GM21526 (cell line): ENCODE measurements around the gene RFESD.
"Not testable (repeated sequence)": the region's sequence is repeated elsewhere in the genome, so short reads cannot be mapped to it uniquely, and the experiment has no call there.

Experiments
- ATAC-seq: cut with Tn5 transposase; IDR thresholded peaks from one replicate; pipeline ENCODE4 v1.9.1; 2021; ENCODE audit warnings: moderate library complexity; ENCODE audit not compliant: unreplicated experiment, low FRiP score

RFESD gene

DNA sequence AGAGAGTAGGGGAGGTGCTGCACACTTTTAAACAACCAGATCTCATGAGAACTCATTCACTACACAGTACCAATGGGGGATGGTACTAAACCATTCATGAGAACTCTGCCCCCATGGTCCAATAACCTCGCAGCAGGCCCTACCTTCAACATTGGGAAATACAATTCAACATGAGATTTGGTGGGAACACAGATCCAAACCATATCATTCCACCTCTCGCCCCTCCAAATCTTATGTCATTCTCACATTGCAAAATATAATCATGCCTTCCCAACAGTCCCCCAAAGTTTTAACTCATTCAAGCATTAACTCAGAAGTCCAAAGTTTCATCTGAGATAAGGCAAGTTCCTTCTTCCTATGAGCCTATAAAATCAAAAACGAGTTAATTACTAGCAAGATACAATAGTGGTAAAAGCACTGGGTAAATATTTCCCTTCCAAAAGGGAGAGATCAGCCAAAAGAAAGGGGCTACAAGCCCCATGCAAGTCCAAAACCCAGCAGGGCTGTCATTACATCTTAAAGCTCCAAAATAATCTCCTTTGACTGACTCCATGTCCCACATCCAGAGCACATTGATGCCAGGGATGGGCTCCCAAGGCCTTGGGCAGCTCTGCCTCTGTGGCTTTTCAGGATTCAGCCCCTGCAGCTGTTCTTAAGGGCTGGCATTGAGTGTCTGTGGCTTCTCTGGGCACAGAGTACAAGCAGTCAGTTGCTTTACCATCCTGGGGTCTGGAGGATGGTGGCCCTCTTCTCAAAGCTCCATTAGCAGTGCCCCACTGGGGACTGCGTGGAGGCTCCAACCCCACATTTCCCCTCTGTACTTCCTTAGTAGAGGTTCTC lies 18.4 kb upstream of the RFESD start:
- no peak for ATAC-seq

DNA sequence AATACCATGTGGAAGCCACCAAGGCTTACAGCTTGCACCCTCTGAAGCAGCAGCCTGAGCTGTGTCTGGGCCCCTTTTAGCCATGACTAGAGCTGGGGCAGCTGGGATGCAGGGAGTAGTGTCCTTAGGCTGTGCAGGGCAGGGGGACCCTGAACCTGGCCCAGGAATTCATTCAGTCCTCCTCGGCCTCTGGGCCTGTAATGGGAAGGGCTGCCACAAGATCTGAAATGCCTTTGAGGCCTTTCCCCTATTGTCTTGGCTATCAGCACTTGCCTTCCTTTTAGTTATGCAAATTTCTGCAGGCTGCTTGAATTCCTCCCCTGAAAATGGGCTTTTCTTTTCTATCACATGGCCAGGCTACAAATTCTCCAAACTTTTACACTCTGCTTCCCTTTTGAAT lies 17.6 kb upstream of the RFESD start:
- ATAC-seq = no peak

DNA sequence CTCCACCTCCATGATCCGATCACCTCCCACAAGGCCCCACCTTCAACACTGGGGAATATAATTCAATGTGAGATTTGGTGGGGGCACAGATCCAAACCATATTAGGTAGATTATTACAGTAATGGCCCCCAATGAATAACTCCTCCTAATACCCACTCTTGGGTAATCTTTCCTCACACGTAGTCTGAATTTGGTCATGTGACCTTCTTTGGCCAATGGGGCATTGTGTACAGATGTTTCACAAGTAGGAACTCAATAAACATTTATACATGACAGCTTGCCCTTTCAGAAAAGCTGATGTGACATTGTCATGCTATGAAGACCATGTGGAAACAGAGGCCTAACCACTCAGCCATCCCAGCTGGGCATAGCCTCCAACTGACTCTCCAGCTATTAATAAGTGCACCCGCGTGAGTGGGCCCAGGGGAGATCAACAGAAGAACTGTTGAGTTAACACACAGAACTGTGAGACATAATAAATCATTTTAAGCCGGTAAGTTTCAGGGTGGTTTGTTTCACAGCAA lies 16.1 kb upstream of the RFESD start:
- ATAC-seq = no peak

DNA sequence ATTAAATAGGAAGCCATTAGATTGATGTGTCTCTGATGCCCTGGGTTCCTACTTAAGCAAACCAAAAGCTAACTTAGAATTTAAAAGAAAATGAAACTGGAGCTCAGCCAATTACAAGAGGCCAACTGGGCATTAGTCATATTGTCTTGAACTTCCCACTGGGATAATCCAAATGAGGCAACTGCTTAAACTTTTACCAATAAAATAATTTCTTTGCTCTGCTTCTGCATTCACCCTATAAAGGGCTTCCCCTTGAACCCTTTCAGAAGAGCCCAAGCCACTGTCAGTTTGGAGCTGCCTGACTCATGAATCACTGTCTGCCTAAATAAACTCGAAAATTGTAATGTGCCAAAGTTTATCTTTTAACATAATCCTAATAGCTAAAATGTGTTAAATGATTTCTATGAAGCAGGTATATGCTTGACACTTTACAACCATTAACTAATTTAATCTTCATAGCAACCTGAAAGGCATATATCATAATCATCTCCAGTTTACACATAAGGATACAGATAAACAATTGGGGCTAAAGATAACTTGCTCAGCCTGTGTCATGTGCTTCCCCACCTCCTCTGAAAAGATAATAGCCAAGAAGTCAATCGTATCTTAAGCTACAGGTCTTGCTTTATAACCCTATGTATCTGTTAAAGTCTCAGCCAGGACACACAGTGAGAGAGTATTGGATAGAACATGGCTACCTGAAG lies 15.2 kb upstream of the RFESD start:
- no peak for ATAC-seq

DNA sequence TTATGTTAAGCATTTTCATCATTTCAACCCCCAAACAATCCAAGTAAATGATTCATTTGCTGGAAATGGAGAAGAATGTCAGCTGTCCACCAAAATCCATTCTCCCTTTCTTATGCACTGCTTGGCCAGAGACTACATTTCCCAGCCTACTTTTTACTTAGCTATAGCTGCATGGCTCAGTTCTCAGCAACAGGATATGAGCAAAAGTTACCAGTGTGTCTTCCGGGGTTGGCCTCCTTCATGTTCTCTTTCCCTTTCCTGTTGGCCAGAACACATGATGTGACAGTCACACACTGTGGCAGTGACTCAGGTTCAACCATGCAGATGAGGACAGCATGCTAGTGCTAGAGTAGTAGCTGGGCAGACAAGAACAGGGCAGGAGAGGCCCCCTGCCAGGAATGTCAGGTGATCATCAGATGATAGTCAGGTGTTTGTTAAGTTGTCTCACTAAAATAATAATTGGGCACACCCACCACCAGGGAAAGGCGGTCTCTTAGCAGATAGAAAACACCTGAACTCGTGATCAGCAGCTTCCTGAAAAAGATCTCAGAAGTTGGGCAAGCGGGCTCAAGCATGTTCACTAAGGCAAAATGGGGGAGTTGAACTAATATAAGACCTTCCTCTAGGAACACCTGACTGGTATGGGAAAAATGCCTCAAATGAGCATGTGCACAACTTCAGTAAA lies 14.4 kb upstream of the RFESD start:
- peak; percentile 91 for ATAC-seq

DNA sequence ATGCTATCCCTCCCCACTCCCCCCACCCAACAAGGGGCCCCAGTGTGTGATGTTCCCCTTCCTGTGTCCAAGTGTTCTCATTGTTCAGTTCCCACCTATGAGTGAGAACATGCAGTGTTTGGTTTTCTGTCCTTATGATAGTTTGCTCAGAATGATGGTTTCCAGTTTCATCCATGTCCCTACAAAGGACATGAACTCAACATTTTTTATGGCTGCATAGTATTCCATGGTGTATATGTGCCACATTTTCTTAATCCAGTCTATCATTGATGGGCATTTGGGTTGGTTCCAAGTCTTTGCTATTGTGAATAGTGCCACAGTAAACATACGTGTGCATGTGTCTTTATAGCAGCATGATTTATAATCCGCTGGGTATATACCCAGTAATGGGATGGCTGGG lies 13.6 kb upstream of the RFESD start:
- ATAC-seq = not testable (repeated sequence)

DNA sequence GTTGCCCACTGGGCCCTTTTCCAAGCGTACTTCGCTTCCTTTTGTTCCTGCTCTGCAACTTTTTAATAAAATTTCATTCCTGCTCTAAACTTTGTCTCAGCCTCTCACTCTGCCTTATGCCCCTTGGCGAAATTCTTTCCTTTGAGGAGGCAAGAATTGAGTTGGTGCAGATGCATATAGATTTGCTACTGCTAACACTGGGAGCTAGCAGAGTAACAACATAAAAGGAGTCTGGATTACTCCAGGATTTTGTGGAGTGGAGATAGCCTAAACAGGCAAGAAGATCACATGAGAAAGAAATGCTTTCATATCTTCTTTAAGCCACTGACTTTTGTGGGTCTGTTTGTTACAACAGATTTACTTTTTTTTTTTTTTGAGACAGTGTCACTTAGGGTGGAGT lies 12.9 kb upstream of the RFESD start:
- ATAC-seq = no peak

DNA sequence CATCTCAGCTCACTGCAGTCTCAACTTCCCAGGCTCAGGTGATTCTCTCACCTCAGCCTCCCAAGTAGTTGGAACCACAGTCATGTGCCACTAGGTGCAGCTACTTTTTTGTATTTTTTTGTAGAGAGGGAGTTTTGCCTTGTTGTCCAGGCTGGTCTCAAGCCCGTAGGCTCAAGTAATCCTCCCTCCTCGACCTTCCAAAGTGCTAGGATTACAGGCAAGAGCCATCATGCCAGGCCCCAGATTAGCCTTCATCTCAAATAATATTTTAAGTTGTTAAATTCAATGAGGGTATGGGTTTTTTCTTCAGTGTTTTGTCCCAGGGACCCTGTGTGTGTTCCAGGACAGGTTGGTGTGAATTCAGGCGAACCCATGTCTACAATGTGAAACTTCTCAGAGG lies 12.5 kb upstream of the RFESD start:
- ATAC-seq = no peak

DNA sequence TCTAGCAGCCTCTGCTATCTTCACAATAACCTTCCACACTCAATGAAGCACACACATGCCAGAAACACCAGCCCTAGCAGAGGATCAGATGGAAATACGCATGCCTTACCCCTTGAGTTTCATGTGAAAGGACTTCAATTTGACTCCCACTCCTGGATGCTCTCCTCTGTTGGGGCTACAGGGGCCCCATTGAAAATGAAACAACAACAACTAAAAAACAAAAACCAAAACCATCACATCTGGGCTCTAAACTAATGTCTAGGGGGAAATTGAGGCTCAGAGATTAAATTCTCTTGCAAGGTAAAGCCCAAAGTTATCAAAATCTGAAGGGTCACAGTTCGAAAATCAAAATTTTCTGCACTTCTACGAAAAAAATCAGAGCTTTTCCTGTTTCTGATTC lies 7.9 kb upstream of the RFESD start:
- no peak for ATAC-seq

DNA sequence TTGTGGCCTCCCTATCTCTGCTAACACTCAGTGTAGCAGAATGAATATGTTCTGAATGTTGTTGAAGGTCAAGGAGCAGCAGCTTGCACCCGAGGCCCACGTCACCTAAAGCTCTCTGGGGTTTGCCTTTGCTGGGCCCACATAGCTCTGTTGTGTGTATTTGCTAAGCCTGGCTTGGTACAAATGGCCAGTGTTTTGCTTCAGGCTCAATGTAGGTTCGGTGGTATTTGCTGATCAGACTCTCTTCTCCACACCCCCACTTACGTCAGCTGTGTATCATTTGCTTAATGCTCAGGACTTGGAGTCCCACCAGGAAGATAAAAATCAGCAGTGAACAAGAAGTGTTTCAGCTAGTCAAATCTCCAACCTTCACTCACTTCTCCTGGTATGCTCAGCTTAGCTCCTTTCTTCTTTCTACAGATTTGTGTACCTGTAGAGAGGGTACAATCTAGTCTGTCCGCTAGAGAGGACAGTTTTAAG lies 4.8 kb upstream of the RFESD start:
- ATAC-seq = no peak

DNA sequence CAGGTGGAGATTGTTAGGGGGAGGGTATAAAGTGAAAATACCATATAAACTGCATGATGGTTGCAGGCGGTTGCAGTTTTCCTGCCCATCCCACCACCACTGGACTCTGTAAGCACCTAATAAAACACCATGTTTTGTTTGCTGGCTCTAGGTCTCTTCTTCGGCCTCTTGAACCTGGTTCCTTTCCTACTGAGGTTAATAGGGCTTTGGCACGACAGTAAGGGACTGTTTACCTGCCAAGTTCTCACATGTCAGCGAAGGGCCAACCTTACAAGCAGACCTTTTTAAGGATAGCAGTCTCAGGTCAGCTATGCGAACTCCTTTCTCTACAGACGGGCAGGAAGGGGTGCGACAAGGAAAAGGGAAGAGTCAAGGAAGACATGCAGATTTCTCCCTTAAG lies 3.4 kb upstream of the RFESD start:
- no peak for ATAC-seq

DNA sequence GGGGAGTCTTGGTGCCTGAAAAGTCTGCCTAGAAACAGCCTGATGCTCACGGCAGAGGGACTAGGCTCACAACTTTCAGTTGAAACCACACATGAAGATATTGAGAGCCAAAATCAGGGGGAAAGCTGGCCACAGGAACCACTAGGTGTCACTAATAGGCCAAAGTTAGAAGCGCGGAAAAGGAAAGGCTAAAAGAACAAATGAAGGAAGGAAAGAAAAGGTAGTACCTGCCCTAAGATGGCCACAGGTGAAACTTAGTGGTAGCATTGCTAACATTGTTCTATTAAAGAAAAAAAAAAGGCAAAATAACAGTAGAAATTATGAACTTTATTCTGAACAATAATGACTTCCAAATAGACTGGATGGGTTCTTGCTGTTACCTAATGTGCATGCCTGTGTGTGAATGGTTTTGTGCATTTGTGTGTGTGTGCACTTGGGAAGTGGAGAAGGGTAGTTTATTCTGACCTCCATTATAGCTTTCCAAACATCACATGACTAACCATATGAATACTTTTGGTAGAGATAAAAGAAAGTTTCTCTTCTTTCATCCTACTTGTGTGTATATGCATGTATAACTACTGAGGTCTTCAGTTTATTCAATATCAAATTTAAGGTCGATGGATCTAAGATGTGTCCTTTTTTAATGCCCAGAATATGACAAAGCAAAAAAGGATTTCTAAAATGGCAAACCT lies 2.1 kb upstream of the RFESD start:
- peak; percentile 37 for ATAC-seq

DNA sequence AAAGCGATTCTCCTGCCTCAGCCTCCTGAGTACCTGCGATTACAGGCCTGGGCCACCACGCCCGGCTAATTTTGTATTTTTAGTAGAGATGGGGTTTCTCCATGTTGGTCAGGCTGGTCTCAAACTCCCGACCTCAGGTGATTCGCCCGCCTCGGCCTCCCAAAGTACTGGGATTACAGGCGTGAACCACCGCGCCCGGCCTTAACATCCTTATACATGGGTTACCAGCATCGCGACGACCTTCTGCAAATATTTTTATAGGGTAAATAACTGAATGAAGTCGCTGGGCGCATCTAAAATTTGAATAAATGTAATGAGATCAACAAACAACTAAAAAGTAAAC lies 380 bp upstream of the RFESD start:
- not testable (repeated sequence) for ATAC-seq

DNA sequence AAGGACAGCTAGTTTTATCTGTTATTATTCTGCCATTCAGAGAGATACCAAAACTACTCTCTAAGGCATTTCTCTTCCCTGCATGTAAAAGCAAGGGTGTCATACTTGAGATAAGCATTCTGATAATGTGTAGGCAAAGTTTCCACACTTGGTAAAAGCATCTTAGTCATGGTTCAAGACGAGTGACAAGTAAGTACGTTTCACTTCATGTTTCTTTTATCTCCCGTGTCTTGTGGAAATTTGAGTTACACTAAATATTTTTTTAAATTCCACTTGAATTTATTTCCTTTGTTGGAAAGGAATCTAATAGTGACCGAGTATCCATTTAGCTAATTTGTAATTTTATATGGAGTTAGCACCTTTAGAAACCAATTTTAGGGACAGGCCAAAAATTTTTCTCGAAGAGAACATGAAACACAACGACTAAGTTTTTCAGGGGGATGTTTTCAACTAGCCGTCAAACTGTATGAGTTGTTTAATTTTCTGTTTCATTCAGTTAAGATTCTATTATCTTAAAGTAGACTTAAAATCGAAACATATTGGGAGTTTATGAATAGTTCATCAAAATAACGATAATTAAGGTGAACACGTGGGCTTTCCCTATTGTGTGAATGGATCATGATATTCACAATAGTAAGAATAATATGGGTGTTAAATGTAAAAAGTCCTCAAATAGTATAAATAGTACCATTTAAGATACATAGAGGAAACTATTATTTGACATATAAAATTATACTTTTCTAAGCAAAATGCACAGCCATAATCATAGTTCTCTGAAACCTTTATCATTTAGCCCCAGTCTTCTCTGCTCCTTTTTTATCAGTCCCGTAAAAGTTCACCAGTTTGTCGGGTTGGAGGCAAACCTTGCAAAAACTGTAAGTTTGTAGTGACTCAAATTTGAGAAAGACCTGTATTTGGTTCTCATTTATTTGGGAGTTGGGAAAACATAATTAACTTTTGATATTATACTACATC lies 1.6 kb downstream of the RFESD start:
- no peak for ATAC-seq

DNA sequence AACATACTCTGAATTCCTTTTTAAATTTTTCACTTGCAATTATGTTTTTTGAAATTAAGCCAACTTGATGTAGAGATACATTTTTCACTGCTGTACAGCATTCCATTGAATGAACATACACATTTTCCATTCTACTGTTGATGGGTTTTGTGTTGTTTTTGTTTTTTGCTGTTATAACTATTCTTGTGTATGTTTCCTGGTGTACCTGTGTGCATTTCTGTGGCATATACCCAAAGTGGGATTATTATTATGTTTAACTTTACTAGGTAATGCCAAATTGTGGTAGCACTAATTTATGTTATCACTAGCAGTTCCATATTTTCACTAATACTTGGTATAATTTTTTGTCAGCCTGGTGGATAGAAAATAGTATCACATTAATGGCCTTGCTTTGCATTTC lies 2.7 kb downstream of the RFESD start:
- ATAC-seq = no peak

DNA sequence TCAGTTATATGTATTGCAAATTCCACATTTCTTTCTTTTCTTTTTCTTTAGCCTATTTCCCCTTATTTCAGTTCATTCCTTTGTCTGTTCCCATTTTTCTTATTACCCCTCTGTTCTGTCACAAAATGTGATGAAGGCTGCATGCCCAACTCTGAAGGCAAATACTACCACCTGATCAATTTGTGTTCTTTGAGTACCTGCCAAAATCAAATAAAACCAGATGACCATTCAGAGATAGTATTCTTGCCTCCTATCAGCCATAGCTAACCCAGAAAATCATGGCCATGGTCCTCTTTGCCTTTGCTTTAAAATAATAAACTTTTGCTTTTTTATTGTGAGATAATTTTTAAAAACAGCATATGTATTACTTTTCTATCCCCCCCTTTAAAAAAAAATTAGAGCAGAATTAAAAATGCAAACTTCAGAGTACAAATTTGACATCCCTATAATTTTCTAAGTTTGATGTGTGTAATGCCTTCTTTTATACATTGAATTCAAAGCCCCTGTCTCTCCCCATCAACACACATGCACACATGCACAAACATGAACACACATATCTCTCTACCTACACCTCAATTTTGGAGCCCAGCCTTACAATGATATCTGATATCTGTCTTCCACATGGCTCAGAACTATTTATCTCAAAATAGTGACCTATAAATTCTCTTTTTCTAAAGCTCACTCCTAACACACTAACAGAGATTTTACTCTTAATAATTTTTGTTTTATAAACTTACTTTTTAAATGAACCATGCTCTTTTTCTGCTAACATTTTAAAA lies 3.5 kb downstream of the RFESD start:
- ATAC-seq = no peak

DNA sequence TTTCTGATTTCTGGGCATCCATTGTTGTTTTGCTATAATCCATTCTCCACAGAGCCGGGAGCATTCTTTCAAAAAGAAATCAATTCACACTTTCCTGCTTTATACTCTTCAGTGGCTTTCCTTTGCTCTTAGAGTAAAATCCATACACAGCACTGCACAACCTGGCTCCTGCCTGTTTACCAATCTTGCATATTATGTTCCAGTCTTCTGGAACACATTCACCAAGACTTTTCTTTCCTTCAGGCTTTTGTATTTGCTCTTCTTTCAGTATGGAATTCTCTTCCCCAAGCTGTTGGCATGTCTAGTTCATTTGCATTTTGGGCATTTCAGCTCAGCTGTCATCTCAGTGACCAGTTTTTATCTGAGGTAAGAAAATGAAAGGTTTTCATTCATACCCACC lies 6.3 kb downstream of the RFESD start:
- no peak for ATAC-seq

DNA sequence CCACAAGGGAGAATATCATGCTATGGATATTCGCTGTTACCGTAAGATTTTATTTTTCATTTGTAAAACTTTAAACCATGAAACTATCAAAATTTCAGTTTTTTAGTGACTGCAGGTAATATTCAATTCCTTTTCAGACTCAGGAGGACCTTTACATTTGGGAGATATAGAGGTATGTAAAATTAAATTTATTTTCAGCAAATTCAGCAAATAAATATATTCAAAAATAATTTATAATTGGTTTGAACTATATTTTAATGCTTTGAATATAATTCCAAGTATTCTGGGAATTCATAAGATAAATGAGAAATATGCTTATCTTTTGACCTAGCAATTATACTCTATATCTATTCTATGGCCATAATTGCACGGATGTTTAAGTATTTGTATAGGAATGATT lies 7.6 kb downstream of the RFESD start:
- ATAC-seq = no peak

DNA sequence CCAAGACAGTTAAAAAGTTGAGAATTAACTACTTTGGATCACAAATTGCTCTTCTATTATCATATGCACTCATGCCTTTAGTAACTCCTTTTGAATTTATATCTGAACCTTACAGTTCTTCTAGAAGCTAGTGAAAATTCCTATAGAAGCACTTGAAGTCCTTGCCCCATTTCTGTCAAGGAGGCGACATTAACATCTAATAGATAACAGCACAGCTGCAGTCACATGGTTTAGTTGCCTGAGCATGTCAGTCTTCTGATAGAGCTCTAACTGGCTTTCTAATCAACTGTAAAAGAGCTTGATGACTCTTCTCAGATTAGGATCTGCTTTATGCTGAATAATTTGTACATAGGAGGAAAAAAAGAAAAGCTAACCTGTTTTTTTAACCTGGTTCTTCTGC lies 9.0 kb downstream of the RFESD start:
- no peak for ATAC-seq
